Endothelial cell of umbilical vein (primary cell): Measurements from ENCODE around the gene SH3GL1. TPM values are rescaled to one million over a fixed set of nuclear protein-coding genes. Genes with fewer than 3 reads are reported as not detected.

Source experiments
- BruUV-seq: library from RNA; stranded (reverse); fragments of 400-500 nt; replicated peaks from 2 replicates; lab custom pipeline; 2021; lab: Mats Ljungman, UMichigan
- CTCF ChIA-PET: fragments of 300-600, 350-600 bp; sonication (Branson Sonifier 250); formaldehyde crosslinking; loops from one replicate; lab custom pipeline; 2021; ENCODE audit warnings: antibody characterized with exemption, inconsistent platforms; lab: Charles Lee
- POLR2A ChIA-PET: fragments of 300-600, 350-600 bp; sonication (Branson Sonifier 250); formaldehyde crosslinking; loops from one replicate; lab custom pipeline; 2021; ENCODE audit warnings: antibody characterized with exemption, inconsistent platforms; lab: Charles Lee
- DNase-seq: peaks from one replicate; pipeline ENCODE4 v3.0.0-alpha.2; 2011; ENCODE audit warnings: low read depth, low spot score
- FAIRE-seq: peaks from 2 replicates; lab custom pipeline; 2011; peaks lifted over from hg19 to GRCh38; lab: Jason Lieb, UNC
- H2AFZ ChIP-seq: 2 replicates; pipeline ENCODE4 v1.6.0; 2012; ENCODE audit warnings: low read depth, low read length, control low read depth, inconsistent platforms
- H3K27ac ChIP-seq: 2 replicates; pipeline ENCODE4 v1.5.1; 2011; ENCODE audit warnings: low read depth, mild to moderate bottlenecking, control low read depth, low read length, moderate library complexity; ENCODE audit not compliant: insufficient read depth
- H3K27me3 ChIP-seq, 2 experiments: 2 replicates each; pipeline versions ENCODE4 v1.6.0 to v1.6.1; 2011; ENCODE audit warnings: low read length in 2 of 2, mixed read lengths in 1 of 2; ENCODE audit not compliant: control insufficient read depth in 2 of 2, insufficient read depth in 2 of 2
- H3K36me3 ChIP-seq, 2 experiments: 2 replicates in 1 of 2; 3 replicates in 1 of 2; pipeline ENCODE4 v1.5.1; 2011; ENCODE audit warnings: low read length in 2 of 2, mild to moderate bottlenecking in 1 of 2, moderate library complexity in 1 of 2; ENCODE audit not compliant: control insufficient read depth in 2 of 2, insufficient read depth in 2 of 2; ENCODE audit errors: extremely low read depth in 1 of 2
- H3K4me1 ChIP-seq: 3 replicates; pipeline ENCODE4 v1.5.1; 2011; ENCODE audit warnings: mild to moderate bottlenecking, low read length; ENCODE audit not compliant: control insufficient read depth, insufficient read depth; ENCODE audit errors: extremely low read depth
- H3K4me2 ChIP-seq: 2 replicates; pipeline ENCODE4 v1.6.1; 2011; ENCODE audit warnings: low read length, control low read depth, mixed read lengths; ENCODE audit not compliant: insufficient read depth
- H3K4me3 ChIP-seq, 3 experiments: fragments of 200-600 bp in 1 of 3; sonication (generic), shearing (Covaris generic) in 1 of 3; replicated peaks in 1 of 3; 2 replicates each; pipeline ENCODE4 v1.5.1; 2011 to 2016; ENCODE audit warnings: control low read depth in 3 of 3, low read length in 3 of 3, mild to moderate bottlenecking in 2 of 3, inconsistent platforms in 1 of 3, low read depth in 1 of 3, moderate library complexity in 1 of 3; ENCODE audit not compliant: insufficient read depth in 1 of 3
- H3K79me2 ChIP-seq: 2 replicates; pipeline ENCODE4 v1.6.0; 2012; ENCODE audit warnings: low read length, inconsistent platforms; ENCODE audit not compliant: control insufficient read depth, insufficient read depth
- H3K9ac ChIP-seq: replicated peaks from 2 replicates; pipeline ENCODE3; 2011; ENCODE audit warnings: low read length, control low read depth; ENCODE audit not compliant: insufficient read depth; ENCODE audit errors: extremely low read depth
- H3K9me1 ChIP-seq: replicated peaks from 3 replicates; pipeline ENCODE4 v1.6.0; 2011; ENCODE audit warnings: mild to moderate bottlenecking, low read length; ENCODE audit not compliant: control insufficient read depth, insufficient read depth; ENCODE audit errors: extremely low read depth
- H3K9me3 ChIP-seq: replicated peaks from 2 replicates; pipeline ENCODE4 v1.5.1; 2012; ENCODE audit warnings: low read length, inconsistent platforms; ENCODE audit not compliant: control insufficient read depth, insufficient read depth
- H4K20me1 ChIP-seq: replicated peaks from 2 replicates; pipeline ENCODE3; 2011; ENCODE audit warnings: mild to moderate bottlenecking, low read length; ENCODE audit not compliant: control insufficient read depth, insufficient read depth; ENCODE audit errors: extremely low read depth
- EZH2 ChIP-seq: IDR thresholded peaks from 2 replicates; pipeline ENCODE4 v1.6.1; 2012; ENCODE audit warnings: borderline replicate concordance, low read depth, mild to moderate bottlenecking, moderate library complexity, low read length, inconsistent platforms; ENCODE audit not compliant: severe bottlenecking
- FOS ChIP-seq: IDR thresholded peaks from 2 replicates; pipeline ENCODE4 v1.6.1; 2011; ENCODE audit warnings: mild to moderate bottlenecking, low read length, moderate library complexity, borderline replicate concordance; ENCODE audit not compliant: insufficient read depth
- GATA2 ChIP-seq: IDR thresholded peaks from 2 replicates; pipeline ENCODE4 v1.7.0; 2011; ENCODE audit warnings: low read depth, mild to moderate bottlenecking, moderate library complexity, mixed read lengths, low read length; ENCODE audit not compliant: insufficient read length, insufficient read depth
- JUN ChIP-seq: IDR thresholded peaks from 2 replicates; pipeline ENCODE4 v1.6.1; 2011; ENCODE audit warnings: borderline replicate concordance, low read depth; ENCODE audit not compliant: insufficient read length, insufficient read depth
- MYC ChIP-seq: IDR thresholded peaks from one replicate; pipeline ENCODE4 v1.6.1; 2011; ENCODE audit warnings: mild to moderate bottlenecking, low read depth, low read length
- POLR2A ChIP-seq: IDR thresholded peaks from 2 replicates; pipeline ENCODE4 v1.6.1; 2012; ENCODE audit warnings: low read depth, mild to moderate bottlenecking, control low read depth, low read length
- POLR2AphosphoS5 ChIP-seq: IDR thresholded peaks from 2 replicates; pipeline ENCODE4 v1.6.1; 2012; ENCODE audit warnings: low read depth, mild to moderate bottlenecking, control low read depth, low read length, moderate library complexity; ENCODE audit not compliant: insufficient read depth
- dilution Hi-C: fragments of 300-500 bp; cut with MboI; formaldehyde crosslinking; loops from one replicate; pipeline ENCODE4 v1.15.0; 2019; ENCODE audit warnings: low sequenced_read_pairs; ENCODE audit not compliant: extremely low pct_ligation_motif_present
- intact Hi-C: fragments of 100-400 bp; cut with micrococcal nuclease; formaldehyde crosslinking; loops from one replicate; pipeline ENCODE4 v1.10.0; 2022
- polyA plus RNA-seq, 4 experiments: library from polyadenylated mRNA; depleted of rRNA in 3 of 4; stranded (reverse) in 3 of 4; unstranded in 1 of 4; fragments of >200 nt; gene quantifications; 2 replicates each; pipeline versions ENCODE4 v1.2.1 to v1.2.3, GENCODE V29; 2011 to 2012; ENCODE audit warnings: missing spikeins in 1 of 4
- total RNA-seq: library from RNA; stranded (reverse); gene quantifications from 2 replicates; pipeline ENCODE4 v1.2.3, GENCODE V29; 2021
- TF ChIP-seq, protein P1 (sequence below), 2 donors: IDR thresholded peaks; 1 replicate in 1 of 2; 2 replicates in 1 of 2; pipeline ENCODE4 v1.5.1; 2011; ENCODE audit warnings: low read length in 2 of 2, mild to moderate bottlenecking in 2 of 2, moderate library complexity in 2 of 2, control low read depth in 1 of 2, inconsistent platforms in 1 of 2, low read depth in 1 of 2; ENCODE audit not compliant: insufficient read depth in 1 of 2; ENCODE audit errors: extremely low read depth in 1 of 2
- TF ChIP-seq, protein P2 (sequence below): IDR thresholded peaks from 2 replicates; pipeline ENCODE4 v1.6.1; 2011; ENCODE audit not compliant: insufficient read depth, insufficient read length

Gene SH3GL1
- total and polyA plus RNA-seq, 2 donors (not counting 3 experiments of a cell fraction or from before 2014, with no cell fraction given): 143 to 145 TPM

- Histone ChIP-seq H3K79me2 (no peaks in the 10 kb centered on the region), H3K4me1 (peaks cover 9% of the 10 kb centered on the region), H2AFZ (peak overlapping the region; percentile 40), H3K9me3 (no peaks in the 10 kb centered on the region), H3K27me3 (no peaks in the 10 kb centered on the region), H4K20me1 (no peaks in the 10 kb centered on the region), H3K36me3 (no peaks in the 10 kb centered on the region), H3K9me1 (no peaks in the 10 kb centered on the region), H3K4me3 (peak overlapping the region; percentile 14 to 45 (median 24)), H3K4me2 (peak overlapping the region; percentile 73), H3K9ac (peak overlapping the region; percentile 49), H3K27ac (no peak overlapping the region)
- BruUV-seq: no TSS peak
- peak; percentile 53 for DNase-seq
- dilution Hi-C loops (no loop called here), intact Hi-C loops (no loop called here)
- ChIA-PET CTCF (interaction anchor here (0.7 to 1.8 kb wide), 6 partner anchors 13 to 198 kb away, joined by 3 to 6 read pairs (median 3); no protein-coding TSS in a partner anchor), POLR2A (no interaction called here)
- FAIRE-seq: peak; percentile 82
- TF ChIP-seq, protein P1, sequence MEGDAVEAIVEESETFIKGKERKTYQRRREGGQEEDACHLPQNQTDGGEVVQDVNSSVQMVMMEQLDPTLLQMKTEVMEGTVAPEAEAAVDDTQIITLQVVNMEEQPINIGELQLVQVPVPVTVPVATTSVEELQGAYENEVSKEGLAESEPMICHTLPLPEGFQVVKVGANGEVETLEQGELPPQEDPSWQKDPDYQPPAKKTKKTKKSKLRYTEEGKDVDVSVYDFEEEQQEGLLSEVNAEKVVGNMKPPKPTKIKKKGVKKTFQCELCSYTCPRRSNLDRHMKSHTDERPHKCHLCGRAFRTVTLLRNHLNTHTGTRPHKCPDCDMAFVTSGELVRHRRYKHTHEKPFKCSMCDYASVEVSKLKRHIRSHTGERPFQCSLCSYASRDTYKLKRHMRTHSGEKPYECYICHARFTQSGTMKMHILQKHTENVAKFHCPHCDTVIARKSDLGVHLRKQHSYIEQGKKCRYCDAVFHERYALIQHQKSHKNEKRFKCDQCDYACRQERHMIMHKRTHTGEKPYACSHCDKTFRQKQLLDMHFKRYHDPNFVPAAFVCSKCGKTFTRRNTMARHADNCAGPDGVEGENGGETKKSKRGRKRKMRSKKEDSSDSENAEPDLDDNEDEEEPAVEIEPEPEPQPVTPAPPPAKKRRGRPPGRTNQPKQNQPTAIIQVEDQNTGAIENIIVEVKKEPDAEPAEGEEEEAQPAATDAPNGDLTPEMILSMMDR (IDR thresholded peaks at IDR 0.05; ENCODE audit: extremely low read depth in 1 of 2, insufficient read depth in 1 of 2, low read depth in 1 of 2, low read length in 2 of 2): no peak
- TF ChIP-seq JUN (no peak), FOS (no peak), GATA2 (no peak), POLR2A (no peak), EZH2 (no peak), MYC (no peak), POLR2AphosphoS5 (no peak)
- TF ChIP-seq, protein P2, sequence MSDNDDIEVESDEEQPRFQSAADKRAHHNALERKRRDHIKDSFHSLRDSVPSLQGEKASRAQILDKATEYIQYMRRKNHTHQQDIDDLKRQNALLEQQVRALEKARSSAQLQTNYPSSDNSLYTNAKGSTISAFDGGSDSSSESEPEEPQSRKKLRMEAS: no peak
These were observed 62.4 kb downstream of the SH3GL1 start for GRCh38 chr19:4337906-4338440.
